ENCODE measurements around the gene ITGB4.

ITGB4 gene

DNA sequence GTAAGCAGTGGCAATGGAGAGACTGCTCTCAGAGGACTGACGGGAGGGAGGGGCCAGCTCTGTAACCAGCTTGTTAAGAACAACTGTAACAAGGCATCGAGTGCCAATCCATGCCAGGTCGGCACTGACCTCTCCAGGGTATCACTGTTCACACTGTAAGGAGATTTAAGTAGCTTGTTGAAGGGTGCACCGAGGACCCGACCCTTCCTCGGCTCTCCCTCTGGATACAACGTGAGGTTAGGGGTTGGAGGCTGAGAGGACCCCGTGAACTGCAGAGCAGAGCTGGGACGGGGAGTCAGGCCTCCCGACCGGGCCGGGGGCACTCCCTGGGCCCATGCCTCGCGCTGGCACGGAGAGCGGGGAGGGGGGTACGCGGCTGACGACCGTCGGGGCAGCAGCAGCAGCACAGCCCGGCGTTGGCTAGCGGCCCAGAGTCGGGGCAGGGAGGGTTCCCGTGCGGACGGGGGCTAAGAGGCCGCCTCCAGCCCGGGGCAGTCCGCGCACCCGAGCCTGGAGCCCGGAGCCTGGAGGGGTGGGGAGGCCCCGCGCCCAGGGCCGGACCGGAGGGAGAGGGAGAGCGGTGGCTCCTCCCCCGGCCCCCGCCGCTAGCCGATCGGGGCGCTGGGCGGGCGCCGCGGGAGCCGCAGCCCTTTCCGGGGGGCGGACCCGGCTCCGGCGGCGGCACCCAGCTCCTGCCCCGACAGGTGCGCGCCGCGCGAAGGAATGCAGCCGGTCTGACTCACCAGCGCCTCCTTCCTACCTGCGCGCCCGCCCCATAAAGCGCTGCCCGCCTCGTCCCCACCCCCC, at the start of gene ITGB4:
TSS of gene ITGB4 (plus strand) at position 804 of the 807 bp plus-strand sequence. CDS start 3,245 bp downstream, outside the sequence.
- FAIRE-seq, result no peak

DNA sequence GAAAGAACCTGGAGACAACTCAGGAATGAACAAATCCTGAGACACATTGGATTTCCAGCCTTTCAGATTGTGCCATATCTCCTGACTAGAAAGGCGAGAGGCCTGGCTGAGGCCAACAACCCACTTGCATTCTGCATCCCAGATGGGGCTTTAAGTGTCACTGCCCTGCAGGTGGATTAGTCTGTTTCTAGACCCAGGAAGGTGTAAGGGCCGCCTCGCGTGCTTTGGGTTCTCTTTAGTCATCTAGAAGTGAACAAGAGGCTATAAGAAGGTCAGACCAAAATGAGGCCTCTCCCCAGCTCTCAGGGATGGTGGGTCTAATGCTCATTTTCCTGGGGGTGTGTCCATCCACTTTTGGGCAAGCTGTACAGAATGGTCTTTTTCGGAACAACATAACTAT, 49.2 kb upstream of the ITGB4 start:
- FAIRE-seq, result no peak

DNA sequence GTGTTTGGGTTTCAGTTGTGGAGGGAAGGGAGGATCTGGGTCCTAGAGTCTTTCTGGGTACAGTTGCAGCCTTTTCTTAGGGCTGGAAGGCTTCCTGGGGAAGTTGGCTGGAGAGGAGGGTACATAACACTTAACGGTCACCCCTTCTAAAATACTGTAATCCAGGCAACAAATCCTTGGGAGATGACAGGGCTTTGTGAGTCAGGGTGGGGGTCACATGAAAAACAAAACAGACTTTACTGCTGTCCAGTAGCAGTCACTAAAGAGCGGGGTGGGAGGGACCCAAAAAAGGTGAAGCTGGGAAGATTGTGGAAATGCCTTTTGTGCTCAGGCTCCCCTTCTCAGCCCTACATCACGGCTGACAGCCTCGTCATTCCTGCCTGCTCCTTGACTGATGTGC, 47.8 kb upstream of the ITGB4 start:
- no peak for FAIRE-seq

DNA sequence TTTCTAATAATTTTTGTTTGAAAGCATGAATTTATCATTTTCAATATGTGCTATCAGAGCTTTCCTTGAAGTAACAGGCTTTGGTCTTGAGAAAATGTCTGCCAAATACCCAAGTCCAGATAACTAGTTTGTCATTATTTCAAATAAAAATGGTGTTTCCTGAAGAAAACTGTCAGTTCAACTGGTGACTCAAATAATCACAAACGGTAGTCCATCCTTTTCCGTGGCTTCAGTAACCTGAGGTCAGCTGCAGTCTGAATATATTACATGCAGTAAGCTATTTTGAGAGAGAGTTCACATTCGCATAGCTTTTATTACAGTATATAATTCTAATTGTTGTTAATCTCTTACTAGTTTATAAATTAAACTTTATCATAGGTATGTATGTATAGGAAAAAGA, 44.8 kb upstream of the ITGB4 start:
- no peak for FAIRE-seq

DNA sequence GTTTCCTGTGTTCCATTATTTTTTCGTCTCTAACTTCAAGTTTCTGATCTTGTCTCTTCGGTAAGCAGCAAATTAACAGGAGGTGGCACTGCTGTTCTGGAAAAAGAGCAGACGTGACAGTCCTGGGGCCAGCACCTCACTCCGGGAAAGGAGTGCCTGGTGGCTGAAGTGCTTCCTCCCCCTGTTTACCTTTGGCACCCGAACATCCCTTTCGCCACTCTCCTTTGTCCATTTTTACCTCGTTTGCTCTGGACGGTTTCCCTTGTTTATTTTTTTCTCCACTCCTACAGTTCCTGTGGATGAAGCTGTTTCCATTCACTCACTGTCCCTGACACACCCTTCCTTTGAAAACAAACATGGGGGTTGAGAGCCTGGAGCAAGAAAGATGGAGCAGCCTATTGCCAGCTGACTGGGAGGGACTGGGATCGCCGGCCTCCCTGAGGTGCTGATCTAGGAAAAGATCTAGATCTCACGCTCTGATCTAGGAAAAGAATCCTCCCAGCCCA, 41.5 kb upstream of the ITGB4 start:
- FAIRE-seq, result no peak

DNA sequence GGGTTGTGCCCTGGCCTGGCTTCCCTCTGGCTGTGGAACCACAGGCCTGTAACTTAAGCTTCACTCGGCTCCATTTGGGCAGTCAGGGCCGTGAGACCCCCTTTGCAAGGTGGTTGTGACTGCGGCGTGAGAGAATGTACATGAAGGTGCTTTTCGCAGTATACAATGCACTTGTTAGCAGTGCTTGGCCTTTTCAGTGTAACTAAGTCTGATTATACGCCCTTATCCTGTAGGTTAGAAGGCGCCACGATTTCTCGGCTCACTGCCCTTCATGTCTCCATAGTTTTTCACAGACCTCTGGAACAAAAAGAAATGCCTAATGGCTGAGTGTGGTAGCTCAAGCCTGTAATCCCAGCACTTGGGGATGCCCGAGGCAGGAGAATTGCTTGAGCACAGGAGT, 40.8 kb upstream of the ITGB4 start:
- no peak for FAIRE-seq

DNA sequence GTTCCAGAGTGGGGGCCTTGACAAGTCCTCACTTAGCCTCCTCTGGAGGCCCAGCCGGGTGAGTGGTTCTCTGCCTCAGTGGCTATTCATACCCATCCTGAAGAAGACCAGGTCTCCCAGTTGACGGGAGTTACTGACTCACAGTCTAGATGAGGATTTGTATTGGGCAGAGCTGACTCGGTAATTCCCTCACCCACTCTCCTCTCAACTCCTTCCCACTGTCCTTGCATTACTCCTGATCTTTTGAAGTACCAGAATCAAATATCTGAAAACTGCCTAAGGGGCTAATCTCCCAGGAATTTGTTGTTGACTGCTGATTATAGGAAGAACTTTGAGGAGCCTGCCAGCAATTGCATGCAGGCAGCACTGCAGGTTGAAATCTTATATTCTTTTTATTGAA, 40.0 kb upstream of the ITGB4 start:
- no peak for FAIRE-seq

DNA sequence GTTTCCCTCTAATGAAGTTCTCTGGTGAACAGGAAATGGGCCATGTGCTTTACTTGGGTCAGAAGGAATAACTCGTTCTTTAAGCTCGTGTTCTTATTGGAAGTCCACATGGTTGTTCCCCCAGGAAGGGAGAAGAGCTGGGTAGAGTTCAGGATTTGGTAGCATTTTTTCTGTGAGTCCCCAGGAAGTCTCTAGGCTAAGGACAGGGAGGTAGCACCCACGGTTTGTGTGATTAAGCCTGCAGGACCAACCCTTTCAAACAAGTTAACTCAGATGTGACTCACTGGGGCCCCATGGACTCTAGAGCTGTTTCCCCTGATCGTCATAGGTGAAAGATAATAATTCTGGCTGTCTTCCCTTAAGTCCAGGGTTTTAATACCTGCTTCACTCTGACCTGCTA, 37.7 kb upstream of the ITGB4 start:
- FAIRE-seq, result no peak

DNA sequence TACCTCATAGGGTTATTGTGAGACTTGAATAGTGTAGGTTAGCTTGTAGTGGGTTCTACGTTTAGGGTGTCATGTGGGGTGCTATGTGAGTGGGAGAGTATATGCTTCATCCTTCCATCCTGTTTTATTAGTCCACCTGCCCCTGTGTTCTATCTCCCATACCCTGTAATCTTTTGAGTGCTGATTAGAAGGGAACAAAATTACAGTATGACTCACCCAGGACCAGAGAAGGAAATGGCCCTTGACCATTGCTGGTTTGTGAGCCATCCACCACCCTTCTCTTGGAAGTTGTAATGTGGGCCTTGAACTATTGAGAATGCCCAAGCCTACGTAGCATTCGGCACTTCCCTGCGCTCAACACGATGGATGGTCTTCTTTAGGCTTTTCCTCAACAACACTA, 37.0 kb upstream of the ITGB4 start:
- FAIRE-seq, result no peak

DNA sequence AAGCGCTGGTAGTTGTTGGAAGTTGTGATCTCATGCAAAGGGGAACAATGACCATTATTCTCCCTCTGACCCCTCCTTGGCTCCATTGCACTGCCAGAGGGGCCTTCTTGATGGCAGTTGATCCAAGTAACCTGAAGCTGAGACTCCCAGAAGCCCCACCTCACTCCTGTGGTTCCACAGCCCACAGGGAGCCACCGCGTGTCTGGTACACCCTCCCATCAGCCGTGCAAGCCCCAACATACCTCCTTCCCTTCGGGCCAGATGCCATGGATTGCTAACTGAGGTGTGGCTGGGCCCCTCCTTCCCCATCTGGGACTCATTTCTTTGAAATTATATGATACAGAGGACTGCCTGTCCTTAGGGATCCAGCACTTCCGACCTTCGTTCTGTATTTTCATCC, 36.3 kb upstream of the ITGB4 start:
- FAIRE-seq, result no peak

DNA sequence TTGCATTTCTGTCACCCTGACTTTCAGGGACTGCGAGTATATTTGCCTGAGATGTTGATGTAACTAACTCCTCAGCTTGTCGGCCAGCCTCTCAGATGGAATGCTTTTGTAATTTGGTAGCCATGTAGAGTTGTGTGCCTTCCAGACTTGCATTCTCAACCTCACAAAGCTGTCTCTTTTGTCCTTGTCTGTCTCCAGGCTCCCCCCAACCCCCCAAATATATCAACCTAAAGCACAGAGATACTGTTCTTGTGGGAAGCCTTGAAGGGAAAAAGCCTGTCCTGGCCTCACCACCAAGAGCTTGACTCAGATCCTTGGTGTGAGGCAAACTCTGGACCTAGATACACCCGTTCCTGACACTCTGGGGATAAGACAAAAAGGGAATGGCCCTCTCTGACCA, 35.8 kb upstream of the ITGB4 start:
- FAIRE-seq, result no peak

DNA sequence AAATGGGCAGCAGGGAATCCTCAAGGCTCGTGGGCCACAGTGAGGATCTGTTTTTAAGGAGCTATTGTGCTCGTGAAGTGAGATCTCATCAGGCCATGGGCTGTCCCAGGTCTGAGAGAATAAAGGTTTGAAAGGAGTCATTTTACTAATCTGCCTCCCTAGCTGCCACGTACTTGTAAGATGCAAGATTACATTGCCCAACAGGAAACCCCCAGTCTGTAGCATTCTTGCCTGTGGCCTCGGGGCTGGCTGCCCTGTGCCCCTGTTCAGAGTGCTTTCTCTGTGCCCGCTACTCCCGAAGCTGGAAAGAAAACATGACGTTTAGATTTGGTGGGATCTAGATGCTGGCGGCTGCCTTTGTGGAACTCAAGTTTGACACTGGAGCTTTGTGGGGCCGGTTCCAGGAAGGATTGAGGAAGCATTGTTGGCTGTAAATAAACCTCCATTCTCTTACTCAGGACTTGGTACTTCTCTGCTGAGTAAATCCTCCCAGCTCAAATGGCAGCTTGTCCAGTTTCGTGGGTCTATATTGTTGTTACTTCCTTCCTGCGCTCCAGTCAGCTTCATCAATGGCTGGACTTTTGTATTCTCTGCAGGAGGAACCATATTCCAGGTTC, 32.9 kb upstream of the ITGB4 start:
- FAIRE-seq, result no peak

DNA sequence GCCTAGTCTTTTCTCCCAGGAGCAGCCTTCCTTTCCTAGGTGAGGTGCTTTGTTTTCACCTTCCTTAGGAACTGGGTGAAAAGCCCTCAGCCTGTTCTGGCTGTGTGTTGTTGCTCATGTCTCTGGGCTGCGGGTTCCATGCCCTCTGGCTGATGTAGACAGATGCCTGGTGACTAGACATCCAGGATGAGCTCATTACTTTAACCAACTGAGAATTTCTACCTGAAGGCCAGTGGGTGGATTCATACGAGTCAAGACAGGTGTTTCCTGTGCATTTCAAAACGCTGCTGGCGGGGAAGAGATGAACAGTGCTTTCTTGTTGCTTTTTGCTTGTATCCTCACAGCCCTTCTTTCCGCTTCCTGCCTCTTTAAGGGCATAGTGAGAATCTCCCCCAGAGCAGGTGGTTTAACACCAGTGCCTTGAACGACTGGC, 31.8 kb upstream of the ITGB4 start:
- FAIRE-seq, result no peak

DNA sequence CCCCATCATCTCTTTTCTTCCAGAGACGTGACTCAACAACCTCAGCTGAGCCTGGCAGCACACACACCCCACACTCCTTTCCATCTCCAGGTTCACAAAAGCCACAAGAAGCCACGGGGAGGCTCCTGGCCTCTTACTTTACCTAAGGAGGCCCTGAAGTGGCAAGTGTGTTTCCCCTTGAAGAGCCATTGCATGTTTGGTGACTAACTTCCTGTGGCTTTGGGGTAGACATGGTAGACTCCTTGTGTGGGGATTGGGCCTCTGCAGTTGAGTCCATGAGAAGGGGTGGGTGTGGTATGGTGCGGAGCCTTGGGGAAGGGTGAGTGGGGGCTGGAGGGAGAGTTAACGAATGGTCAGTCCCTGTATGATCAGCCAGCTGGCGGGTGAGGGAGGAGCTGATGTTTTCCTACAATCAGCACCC, 29.9 kb upstream of the ITGB4 start:
- no peak for FAIRE-seq

DNA sequence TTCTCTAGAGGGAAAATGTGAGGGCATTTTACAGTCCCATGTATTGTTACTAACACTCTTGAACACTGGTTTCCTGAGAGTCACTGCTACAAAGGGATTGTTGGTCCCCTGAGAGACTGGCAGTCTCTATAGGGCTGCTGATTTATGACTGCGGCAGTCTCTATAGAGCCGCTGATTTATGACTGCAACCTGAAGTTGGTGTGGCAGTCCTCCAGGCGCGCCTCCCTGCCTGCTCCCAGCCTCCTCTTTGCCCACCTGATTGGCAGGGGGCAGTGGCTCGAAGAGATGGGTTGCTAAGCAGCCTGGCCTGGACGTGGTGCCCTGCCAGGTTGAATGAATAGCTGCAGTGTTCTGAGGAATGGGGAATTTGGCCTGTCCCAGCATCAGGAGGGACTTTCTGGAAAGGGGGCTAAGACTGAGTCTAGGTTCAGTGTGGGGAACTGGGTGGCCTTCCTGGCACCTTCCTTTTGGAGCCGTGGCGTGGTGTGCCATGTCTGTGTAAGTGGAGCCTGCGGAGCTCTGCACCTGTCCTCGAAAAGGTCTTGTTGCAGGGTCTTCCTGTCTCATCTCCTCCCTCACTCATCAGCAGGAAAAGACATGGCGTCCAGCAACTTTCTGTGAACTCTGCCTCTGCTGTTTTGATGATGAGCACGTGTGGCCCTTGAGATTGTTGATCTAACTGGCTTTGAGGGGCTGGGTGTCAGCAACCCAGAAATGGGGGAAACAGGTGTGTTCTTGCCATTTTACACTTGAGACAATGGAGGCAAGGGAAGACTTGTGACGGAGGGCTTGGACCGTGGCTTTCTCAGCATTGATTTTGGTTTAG, 29.2 kb upstream of the ITGB4 start:
- FAIRE-seq, result no peak

DNA sequence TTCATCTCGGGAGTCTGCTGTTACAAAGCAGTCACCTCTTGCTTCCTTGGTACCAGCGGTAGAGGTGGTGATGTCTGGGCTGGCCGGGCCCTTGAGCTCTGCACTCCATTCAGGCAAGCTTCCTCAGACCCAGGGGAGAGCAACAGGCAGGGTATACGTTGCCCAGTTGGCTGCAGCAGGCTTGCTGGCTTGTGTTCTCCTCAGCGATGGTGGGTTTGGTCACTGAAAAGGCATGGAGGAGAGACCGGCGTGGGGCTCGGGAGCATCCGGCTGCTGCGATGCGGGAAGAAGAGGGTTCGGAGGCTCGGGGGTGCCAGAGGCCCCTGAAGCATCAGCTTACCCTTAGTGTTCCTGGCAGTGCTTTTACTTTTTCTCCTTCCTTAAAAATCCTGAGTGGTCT, 28.3 kb upstream of the ITGB4 start:
- FAIRE-seq, result no peak

DNA sequence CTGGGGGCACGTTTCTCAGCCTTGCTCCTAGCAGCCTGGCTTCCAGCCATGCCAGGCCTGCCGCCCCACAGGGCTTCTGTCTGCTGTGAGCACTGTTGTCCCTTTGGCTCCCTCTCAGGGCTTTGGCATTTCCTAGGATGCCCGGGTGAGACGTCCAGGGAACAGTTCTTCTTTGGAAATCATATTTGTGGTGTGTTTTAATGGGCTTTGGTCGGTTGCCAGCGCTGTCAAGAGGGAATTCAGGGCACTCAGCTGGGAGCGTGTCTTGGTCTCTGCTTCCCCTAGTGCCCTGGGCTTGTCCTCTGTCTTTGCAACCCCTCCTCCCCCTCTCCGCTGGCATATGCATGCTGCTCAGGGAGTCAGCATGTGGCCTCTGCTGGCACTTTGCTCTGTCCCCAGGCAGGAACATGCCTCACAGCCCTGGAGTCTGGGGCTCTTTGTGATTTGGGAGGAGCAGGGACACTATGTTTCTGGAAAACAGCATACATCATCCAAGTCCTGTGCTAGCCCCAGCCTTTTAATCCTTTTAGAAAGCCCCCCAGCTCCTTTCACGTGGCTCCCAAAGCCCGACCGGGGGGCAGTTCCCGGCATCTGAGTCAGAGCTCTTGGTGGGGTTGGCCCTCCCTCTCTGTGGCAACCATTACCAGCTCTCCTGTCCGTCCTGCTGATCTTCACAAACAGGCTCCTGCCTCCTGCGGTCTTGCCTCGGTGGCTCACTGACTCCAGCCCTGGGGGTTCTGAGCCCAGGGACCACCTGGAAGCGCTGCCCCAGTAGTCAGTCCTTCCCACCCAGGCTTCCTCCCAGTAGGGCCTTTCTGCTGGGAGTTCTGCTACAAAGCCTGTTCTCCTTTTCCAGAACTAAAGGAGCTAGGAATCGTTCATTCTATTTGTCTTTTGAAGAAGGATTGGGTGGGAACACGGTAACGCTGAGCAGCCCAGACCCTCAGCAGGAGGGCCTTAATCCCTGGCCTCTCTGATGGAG, 27.5 kb upstream of the ITGB4 start:
- no peak for FAIRE-seq

DNA sequence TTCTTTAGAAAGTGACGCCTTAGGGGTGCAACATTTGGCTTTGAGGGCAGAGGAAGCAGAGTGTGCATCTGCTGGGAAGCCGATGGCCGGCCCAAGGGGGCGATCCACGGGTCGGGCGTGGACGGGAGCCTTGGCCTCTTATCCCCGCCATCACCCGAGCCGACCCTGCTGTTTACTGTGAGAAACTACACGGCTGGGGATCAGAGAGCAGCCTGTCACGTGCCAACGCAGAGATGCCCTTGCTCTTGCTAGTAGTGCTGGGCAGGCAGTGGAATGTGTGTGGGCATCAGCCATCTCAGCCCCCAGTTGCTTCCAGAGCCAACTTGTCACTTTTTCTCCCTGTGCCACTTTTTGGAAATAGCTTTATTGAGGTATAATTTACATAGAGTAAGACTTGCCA, 26.7 kb upstream of the ITGB4 start:
- no peak for FAIRE-seq

DNA sequence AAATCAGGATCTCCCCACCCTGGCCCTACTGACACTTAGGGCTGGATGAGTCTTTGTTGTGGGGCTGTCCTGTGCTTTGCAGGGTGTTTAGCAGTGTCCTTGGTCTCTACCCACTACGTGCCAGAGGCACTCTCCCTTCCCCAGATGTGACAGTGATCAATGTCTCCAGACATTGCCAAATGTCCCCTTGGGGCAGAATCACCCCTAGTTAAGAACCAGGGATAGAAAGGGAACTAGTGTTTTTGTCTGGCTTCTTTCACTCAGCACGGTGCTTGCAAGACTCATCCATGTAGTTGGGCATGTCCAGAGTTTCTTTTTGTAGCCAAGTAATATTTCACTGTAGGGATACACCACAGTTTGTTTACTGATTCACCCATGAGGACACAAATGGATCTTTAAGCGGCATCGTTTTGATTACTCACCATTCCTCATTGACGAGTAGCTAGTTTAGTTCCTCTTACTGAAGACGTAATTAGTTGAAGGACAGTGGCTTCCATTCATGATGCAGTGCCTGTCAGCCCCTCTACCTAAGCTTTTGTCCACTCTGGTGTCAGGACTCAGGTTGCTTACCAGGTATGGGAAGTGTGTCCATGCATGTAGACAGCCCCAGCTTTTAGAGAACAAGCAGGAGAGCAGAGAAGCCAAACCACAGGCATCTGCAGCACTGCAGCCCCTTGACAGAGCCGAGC, 26.0 kb upstream of the ITGB4 start:
- FAIRE-seq, result no peak

DNA sequence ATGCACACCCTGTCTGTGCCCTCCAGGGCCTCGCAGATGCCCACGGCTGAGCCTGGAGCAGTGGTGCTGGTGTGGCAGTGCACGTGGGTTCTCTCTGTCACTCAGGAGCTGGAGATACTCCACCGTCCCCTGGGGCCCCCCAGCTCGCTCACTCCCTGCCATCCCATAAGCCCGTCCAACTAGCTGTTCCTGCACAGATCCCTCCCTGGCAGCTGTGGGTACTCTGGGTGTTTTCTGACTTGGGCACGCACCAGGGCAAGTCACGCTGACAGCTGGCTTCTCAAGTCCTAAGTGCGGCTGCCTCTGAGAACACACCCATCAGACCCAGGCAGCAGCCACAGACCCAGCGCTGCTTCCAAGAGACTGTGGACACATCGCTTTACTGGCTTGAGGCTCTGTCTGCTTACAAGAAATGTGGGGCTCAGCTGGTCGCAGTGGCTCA, 25.4 kb upstream of the ITGB4 start:
- FAIRE-seq, result no peak

DNA sequence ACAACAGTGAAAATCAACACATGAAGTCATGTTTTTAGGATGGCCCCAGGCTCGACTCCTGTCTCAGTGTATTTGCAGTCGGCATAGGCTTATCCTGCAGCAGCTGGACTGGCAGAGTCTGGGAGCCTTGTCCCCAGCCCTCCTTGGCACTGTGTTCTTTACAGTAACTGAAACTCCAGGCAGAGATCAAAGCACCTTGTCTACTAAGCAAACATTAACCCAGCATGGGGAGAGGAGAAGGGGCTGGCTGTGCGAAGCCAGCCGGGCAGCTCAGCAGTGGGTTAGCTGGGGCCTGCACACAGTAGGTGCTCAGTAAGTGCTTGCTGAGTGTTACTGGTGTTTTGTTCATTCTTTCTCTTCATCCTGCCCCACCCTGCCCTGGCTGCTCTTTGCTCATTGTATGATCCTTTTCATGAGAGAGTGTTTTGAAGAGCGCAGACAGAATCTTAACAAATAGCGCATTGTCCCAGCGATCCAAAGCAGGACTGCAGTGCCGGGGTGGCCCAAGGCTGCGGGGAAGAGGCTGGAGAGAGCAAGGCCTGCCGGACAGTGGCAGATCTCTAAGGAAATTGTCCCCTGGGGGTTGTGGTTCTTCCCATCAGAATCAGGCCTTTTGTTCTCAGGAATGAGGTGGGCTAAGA, 23.5 kb upstream of the ITGB4 start:
- no peak for FAIRE-seq
